ENCODE data around the gene C1orf226.

Gene C1orf226

GRCh38 chr1:162365284-162366020 lies 16.1 kb upstream of the C1orf226 start:
- DNase-seq (ENCODE audit: low read depth in 2 of 2): no peak

- DNase-seq (ENCODE audit: low read depth in 2 of 2): no peak
Observed at GRCh38 chr1:162366149-162366548, 15.4 kb upstream of the C1orf226 start.

- DNase-seq (ENCODE audit: low read depth in 2 of 2): no peak
Observed at GRCh38 chr1:162366671-162367070, 14.9 kb upstream of the C1orf226 start.

GRCh38 chr1:162367073-162367472 lies 14.5 kb upstream of the C1orf226 start:
- no peak for DNase-seq (ENCODE audit: low read depth in 2 of 2)

GRCh38 chr1:162367772-162368171 lies 13.8 kb upstream of the C1orf226 start:
- no peak for DNase-seq (ENCODE audit: low read depth in 2 of 2)

GRCh38 chr1:162368451-162368850 lies 13.1 kb upstream of the C1orf226 start:
- DNase-seq (ENCODE audit: low read depth in 2 of 2): no peak

GRCh38 chr1:162369571-162369970 lies 12.0 kb upstream of the C1orf226 start:
- no peak for DNase-seq (ENCODE audit: low read depth in 2 of 2)

- DNase-seq (ENCODE audit: low read depth in 2 of 2): no peak
Observed at GRCh38 chr1:162370161-162370560, 11.4 kb upstream of the C1orf226 start.

- DNase-seq (ENCODE audit: low read depth in 2 of 2): no peak
Observed at GRCh38 chr1:162370721-162371120, 10.8 kb upstream of the C1orf226 start.

- no peak for DNase-seq (ENCODE audit: low read depth in 2 of 2)
Observed at GRCh38 chr1:162371611-162372010, 9.9 kb upstream of the C1orf226 start.

GRCh38 chr1:162372159-162373071 lies 9.1 kb upstream of the C1orf226 start:
- no peak for DNase-seq (ENCODE audit: low read depth in 2 of 2)

GRCh38 chr1:162373072-162373427 lies 8.5 kb upstream of the C1orf226 start:
- DNase-seq (ENCODE audit: low read depth in 2 of 2): no peak

- DNase-seq (ENCODE audit: low read depth in 2 of 2): no peak
Observed at GRCh38 chr1:162373541-162374260, 7.8 kb upstream of the C1orf226 start.

GRCh38 chr1:162374406-162374805 lies 7.1 kb upstream of the C1orf226 start:
- no peak for DNase-seq (ENCODE audit: low read depth in 2 of 2)

GRCh38 chr1:162375463-162375862 lies 6.1 kb upstream of the C1orf226 start:
- DNase-seq (ENCODE audit: low read depth in 2 of 2): no peak

- DNase-seq (ENCODE audit: low read depth in 2 of 2): no peak
Observed at GRCh38 chr1:162376691-162377090, 4.8 kb upstream of the C1orf226 start, which contains the start of gene SPATA46. Gene SPATA46 (minus strand): TSS chr1:162376854. CDS start chr1:162376790, 64 bp downstream.

GRCh38 chr1:162380061-162380846 lies 1.3 kb upstream of the C1orf226 start:
- no peak for DNase-seq (ENCODE audit: low read depth in 2 of 2)

GRCh38 chr1:162381941-162382750 lies 618 bp downstream of the C1orf226 start:
- no peak for DNase-seq (ENCODE audit: low read depth in 2 of 2)

- no peak for DNase-seq (ENCODE audit: low read depth in 2 of 2)
Observed at GRCh38 chr1:162383091-162383490, 1.6 kb downstream of the C1orf226 start.

GRCh38 chr1:162383516-162383915 lies 2.0 kb downstream of the C1orf226 start:
- DNase-seq (ENCODE audit: low read depth in 2 of 2): no peak

- DNase-seq (ENCODE audit: low read depth in 2 of 2): no peak
Observed at GRCh38 chr1:162384116-162384515, 2.6 kb downstream of the C1orf226 start.

Measured in activated CD8-positive, alpha-beta memory T cell treated with anti-CD3 and anti-CD28 coated beads for 4 hours (primary cell).